Measurements from ENCODE around the gene EMP1.

Gene EMP1

GRCh38 chr12:13238204-13238603 lies 41.7 kb downstream of the EMP1 start:
- Histone ChIP-seq H3K9me3 (no peaks in the 10 kb centered on the region), H3K4me1 (no peaks in the 10 kb centered on the region), H3K36me3 (no peaks in the 10 kb centered on the region), H3K27ac (no peak overlapping the region), H3K4me3 (no peak overlapping the region), H3K27me3 (no peaks in the 10 kb centered on the region)
- no peak for TF ChIP-seq CTCF (IDR thresholded peaks at IDR 0.05)
- no peak for DNase-seq
- intact Hi-C loops (cut with DNase I; ENCODE audit: low total_unique reads): no loop called here

- Histone ChIP-seq H3K36me3 (no peaks in the 10 kb centered on the region), H3K4me1 (no peaks in the 10 kb centered on the region), H3K4me3 (no peak overlapping the region), H3K9me3 (no peaks in the 10 kb centered on the region), H3K27ac (no peak overlapping the region), H3K27me3 (no peaks in the 10 kb centered on the region)
- no peak for TF ChIP-seq CTCF (IDR thresholded peaks at IDR 0.05)
- DNase-seq: no peak
- intact Hi-C loops (cut with DNase I; ENCODE audit: low total_unique reads): no loop called here
Observed at GRCh38 chr12:13241833-13242488, 45.4 kb downstream of the EMP1 start.

- no peaks in the 10 kb centered on the region for H3K9me3 ChIP-seq
- intact Hi-C loops (cut with DNase I; ENCODE audit: low total_unique reads): no loop called here
- no peak overlapping the region for H3K27ac ChIP-seq
- no peaks in the 10 kb centered on the region for H3K27me3 ChIP-seq
- no peak for DNase-seq
- H3K4me1 ChIP-seq: no peaks in the 10 kb centered on the region
- no peak for TF ChIP-seq CTCF (IDR thresholded peaks at IDR 0.05)
- H3K36me3 ChIP-seq: no peaks in the 10 kb centered on the region
- no peak overlapping the region for H3K4me3 ChIP-seq
Observed at GRCh38 chr12:13242936-13243335, 46.4 kb downstream of the EMP1 start.

GRCh38 chr12:13243516-13244070 lies 47.1 kb downstream of the EMP1 start:
- H3K4me1 ChIP-seq: no peaks in the 10 kb centered on the region
- H3K36me3 ChIP-seq: no peaks in the 10 kb centered on the region
- H3K27ac ChIP-seq: no peak overlapping the region
- no peaks in the 10 kb centered on the region for H3K9me3 ChIP-seq
- no peak overlapping the region for H3K4me3 ChIP-seq
- no peak for TF ChIP-seq CTCF (IDR thresholded peaks at IDR 0.05)
- DNase-seq: no peak
- H3K27me3 ChIP-seq: no peaks in the 10 kb centered on the region
- intact Hi-C loops (cut with DNase I; ENCODE audit: low total_unique reads): no loop called here

GRCh38 chr12:13247596-13247995 lies 51.1 kb downstream of the EMP1 start:
- H3K4me3 ChIP-seq: no peak overlapping the region
- peaks cover 0 to 4% of the 10 kb centered on the region in 2 donors for H3K27me3 ChIP-seq
- H3K9me3 ChIP-seq: no peaks in the 10 kb centered on the region
- H3K4me1 ChIP-seq: no peaks in the 10 kb centered on the region
- no peak for TF ChIP-seq CTCF (IDR thresholded peaks at IDR 0.05)
- no peaks in the 10 kb centered on the region for H3K36me3 ChIP-seq
- intact Hi-C loops (cut with DNase I; ENCODE audit: low total_unique reads): no loop called here
- DNase-seq: no peak
- H3K27ac ChIP-seq: no peak overlapping the region
